ENCODE results near the gene GGTLC2.
"Not testable (repeated sequence)": the region's sequence is repeated elsewhere in the genome, so short reads cannot be mapped to it uniquely, and the experiment has no call there.

GGTLC2 gene

DNA sequence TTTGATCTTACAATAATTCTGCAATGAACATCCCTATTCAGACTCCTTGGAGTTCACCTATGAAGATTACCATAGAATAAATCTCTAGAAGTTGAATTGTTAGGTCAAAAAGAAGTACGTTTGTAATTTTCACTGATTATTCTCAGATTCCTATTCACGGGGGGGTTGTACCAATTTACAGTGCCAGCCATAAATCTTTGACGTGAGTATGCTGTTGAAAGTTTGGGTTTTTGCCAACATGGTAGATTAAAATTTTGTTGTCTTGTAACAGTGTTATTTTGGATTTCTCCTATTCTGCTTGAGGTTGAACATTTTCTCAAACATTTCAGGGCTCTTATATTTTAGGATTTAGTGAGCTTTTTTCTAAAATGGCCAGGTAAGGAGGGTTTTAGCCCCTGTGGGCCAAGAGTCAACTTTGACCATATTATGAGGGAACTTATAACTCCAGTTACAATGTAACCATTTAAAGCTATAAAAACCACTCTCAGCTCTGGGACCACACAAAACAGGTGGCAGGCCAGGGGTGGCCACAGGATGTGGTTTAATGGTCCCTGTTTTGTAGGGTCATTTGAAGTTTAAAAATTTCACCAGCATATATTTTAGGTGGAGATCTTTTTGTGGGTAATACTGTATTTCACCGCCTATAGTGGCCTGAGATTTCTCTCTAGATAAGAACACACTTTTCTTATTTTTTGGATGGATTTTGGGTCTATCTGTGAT, 25.8 kb downstream of the GGTLC2 start:
- DNase-seq = no peak

DNA sequence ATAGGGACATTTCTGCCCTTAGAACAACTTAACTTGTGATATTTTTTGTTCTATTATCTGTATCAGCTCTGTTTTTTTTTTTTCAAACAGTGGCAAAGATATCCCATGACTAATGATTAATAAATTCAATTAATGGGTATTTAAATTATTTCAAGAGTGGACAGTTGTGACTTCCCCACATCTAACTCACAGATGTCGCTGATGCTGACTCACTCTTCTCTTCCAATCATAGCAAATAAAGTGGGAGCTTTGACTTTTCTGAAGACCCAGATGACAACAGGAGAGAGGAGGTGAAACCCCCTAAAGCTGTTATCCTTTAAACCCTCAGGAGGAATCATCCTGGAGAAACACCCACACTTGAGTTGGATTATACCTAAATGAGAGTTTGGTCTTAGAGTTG, 27.1 kb downstream of the GGTLC2 start:
- DNase-seq = no peak

DNA sequence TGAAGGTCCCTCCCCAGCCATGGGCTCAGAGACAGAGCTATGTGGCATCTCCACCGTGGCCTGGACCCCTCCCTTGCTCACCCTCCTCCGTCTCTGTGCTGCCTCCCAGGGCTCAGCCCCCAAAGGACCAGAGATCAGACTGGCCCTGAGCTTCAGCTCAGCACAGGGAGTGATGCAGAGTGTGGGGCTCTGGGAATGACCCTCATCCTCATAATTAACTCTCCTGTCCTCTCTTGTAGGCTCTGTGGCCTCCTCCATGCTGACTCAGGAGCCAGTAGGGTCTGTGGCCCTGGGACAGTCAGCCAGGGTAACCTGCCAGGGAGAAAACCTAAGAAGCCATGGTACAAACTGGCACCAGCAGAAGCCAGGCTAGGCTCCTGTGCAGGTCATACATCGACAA, 28.7 kb downstream of the GGTLC2 start:
- DNase-seq = no peak

DNA sequence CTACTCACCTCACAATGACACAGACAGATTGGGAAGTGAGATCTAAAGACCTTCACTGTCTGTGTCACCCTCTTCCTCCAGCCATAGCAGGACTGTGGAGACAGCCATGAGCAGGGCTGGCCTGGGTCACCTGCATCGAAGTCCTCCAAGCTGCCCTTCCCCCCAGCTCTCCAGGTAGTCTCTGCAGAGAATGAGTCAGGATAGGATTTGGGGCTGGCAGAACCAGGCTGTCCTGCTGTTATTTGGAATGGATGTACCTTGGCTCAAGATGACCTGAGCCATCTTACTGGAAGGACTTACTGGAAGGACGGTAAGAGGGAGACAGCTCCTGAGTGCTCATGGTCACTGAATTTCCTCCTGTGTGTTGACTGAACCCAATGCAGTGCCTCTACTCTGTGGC, 29.2 kb downstream of the GGTLC2 start:
- no peak for DNase-seq

DNA sequence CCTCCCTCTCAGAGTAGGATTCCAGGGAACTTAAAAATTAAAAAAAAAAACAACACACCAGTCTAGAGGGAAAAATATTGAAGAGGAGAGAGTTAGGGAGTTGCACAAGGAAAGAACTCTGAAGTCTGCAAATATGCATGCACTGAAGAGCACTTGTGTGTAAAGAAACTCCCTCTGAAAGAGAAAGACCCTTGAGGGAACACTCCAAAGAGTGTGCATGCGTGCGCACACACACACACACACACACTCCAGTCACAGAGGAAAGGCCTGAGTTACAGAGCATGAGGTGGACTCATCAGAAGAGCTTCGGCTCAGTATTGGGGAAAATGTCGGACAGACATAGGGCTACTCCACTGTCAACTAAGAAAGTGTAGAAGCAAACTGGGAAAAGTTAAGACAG, 30.1 kb downstream of the GGTLC2 start:
- DNase-seq = no peak

DNA sequence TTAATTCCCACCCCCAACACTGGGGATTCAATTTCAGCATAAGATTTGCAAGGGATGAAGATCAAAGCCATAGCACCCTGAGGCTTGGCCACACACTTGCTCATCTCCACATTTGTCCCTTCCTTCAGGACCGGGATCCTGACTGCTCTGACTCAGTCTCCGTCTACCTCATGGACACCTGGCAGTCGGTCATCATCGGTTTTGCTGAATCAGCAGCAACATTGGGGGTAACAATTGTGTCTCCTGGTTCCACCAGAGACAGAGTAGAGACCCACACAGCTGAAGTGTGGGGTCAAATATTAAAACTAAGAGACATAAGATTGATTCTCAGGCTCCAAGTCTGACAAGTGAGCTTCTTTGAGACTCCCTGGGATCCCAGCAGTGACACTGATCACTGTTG, 34.6 kb downstream of the GGTLC2 start:
- DNase-seq = no peak

DNA sequence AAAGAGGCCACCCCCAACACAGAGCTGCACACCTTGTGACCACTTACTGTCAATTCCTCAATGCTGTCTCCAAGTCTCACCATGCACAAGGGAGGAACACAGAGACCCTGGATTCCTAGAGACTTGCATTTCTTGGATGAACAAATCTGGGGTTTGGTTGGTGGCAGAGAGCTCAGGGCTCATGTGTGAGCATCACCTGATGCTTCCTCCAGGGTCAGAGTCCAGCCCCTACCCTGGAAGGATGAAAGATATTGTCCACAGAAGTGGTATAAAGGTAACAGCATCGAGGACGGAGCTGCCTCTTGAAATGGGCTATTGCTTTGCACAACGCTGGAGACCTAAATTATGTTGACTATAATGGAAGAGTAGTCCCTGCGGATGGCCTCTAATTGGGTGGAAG, 36.0 kb downstream of the GGTLC2 start:
- no peak for DNase-seq

DNA sequence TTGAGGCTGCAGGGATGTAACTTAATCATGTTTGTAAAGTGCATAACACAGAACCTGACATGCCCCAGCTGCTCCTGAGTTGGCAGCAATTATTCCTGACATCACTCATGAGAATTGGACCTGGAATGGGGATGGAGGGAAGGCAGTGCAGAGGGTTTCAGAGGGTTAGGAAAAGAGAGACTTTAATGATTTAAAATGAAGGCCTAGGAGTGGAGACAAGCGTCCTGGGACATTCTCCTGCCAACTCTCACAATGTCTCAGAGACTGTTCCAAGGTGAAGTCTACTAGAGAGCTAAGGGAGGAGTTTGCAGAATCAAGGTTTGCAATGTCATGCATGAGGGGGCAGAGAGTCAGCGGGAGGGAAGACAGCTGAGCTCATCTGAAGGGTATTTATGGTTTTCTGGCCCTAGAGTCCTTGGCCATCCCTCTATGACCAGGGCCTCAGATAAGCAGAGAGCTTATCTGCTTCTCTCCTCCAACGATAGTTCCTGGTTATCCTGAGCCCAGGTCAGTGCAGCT, 36.9 kb downstream of the GGTLC2 start:
- no peak for DNase-seq

DNA sequence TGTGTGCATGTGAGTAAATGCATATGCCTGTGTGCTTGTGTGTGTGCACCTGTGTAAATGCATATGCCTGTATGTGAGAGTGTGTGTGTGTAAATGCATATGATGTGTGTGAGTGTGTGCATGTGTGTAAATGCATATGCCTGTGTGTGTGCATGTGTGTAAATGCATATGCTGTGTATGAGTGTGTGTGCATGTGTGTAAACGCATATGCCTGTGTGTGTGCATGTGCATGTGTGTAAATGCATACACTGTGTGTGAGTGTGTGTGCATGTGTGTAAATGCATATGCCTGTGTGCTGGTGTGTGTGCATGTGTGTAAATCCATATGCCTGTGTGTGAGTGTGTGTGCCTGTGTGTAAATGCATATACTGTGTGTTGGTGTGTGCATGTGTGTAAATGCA, 37.8 kb downstream of the GGTLC2 start:
- no peak for DNase-seq

DNA sequence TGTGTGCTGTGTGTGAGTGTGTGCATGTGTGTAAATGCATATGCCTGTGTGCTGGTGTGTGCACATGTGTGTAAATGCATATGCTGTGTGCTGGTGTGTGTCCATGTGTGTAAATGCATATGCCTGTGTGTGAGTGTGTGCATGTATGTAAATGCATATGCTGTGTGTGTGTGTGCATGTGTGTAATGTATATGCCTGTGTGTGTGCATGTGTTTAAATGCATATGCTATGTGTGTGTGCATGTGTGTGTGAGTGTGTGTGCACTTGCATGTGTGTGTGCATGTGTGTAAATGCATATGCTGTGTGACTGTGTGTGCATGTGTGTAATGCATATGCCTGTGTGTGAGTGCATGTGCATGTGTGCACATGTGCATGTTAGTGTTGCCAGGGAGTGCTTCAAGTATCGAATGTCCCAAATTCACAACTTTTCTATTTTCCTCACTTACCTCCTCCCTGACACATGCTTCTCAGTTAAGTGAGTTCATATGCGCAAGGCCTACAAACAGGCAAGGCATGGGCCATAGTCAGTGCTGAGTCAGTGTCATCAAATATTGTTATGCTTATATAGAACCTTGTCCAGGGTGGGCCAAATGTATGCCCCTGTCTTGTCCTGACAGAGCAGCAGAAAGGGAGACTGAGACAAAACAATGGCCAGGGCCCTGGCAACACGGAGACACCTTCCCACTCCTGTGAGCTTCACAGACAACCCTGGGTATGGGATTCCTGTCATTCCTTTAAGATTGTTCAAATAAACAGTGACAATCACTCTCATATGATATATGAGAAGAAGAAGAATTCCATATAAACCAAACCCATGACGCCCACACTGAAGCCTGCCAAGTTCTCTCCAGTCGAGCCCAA, 38.6 kb downstream of the GGTLC2 start:
- DNase-seq = no peak

DNA sequence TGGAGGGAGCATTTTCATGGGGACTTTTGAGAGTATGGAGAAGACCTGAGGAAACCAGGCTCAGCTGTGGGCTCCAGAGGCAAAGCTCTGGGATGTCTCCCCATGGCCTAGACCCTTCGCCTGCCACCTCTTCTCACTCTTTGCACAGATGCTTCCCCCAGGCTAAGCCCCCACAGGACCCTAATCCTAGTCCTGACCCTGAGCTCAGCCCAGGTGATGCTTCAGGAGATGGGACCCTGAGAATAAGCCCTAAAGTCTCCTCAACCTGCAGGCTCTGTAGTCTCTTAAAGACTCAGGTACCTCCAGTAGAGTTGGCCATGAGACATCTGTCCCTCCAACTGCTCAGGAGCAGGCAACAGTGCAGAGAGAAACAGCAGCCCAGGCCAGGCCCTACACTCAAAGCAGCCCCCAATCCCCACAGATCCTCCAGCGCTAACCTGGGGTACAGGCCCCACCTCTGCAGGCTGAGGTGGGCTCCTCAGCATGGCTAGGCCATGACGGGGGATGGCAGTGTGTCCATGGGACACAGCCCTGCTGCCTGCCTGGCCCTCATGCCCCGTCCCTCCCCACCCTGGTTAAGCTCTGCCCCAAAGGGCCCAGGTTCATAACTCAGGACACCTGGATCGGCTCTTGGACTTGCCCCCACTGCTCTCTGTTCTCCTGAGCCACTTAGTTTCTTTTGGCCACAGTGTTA, 39.4 kb downstream of the GGTLC2 start:
- DNase-seq = no peak

DNA sequence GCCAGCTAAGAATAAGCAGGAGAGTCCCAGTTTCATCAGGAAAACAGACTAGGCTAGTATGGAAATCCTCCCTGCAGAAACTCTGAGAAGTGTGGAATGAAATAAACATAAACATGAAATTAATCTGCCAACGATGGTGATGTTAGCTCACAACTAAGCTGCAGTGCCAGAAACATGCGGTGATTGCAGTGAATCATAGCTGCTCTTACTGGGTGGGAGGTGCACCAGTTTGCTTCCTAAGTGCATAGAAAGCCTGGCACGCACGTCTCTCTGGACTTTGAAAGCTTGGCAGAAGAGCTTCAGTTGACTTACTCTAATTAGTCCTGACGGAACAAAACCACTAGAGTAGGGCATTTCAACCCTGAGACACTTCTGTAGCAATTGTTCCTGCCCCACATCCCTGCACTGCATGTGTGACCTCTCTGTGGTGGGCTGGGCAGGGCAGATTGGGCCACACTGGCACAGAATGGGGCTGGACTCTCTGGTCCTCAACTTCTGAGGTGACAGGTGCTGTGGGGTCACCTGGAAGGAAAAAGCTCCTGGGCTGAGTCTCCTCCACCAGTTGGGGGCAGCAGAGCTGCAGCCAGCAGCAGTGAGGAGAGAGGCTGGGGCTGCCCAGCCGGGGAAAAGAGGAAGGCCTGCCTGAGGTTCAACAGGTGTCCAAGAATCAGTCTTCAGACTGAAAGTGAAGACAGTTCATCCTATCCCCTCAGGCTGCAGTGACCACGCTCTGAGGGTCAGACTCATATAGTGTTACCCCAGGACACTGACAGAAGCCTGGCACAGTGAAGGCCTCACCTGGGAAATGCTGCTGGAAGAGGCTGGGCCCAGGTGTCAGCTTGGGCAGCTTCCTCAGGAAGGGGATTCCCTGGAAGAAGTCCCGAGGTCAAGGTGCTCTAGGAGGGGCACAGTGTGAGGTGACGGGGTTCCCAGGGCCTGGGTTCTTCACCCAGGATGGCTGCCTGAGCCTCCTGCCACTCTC, 40.5 kb downstream of the GGTLC2 start:
- DNase-seq = no peak

DNA sequence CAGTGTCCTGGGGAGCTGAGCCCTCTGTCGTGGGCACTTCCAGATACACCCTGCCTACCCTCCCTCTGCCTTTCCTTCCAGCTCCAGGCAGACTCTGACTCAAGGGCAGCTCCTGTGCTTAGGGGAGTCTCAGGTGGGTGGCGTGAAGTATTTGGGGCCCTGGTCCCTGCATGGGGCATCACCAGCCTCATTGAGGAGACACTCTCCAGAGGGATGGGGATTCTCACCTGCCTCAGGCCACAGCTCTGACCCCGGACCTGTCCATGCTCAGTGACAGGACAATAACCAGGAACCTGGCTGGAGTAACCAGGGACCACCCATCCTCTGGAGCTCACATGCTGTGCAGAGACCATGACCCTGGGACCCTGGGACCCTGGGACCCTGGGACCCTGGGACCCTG, 41.2 kb downstream of the GGTLC2 start:
- no peak for DNase-seq

DNA sequence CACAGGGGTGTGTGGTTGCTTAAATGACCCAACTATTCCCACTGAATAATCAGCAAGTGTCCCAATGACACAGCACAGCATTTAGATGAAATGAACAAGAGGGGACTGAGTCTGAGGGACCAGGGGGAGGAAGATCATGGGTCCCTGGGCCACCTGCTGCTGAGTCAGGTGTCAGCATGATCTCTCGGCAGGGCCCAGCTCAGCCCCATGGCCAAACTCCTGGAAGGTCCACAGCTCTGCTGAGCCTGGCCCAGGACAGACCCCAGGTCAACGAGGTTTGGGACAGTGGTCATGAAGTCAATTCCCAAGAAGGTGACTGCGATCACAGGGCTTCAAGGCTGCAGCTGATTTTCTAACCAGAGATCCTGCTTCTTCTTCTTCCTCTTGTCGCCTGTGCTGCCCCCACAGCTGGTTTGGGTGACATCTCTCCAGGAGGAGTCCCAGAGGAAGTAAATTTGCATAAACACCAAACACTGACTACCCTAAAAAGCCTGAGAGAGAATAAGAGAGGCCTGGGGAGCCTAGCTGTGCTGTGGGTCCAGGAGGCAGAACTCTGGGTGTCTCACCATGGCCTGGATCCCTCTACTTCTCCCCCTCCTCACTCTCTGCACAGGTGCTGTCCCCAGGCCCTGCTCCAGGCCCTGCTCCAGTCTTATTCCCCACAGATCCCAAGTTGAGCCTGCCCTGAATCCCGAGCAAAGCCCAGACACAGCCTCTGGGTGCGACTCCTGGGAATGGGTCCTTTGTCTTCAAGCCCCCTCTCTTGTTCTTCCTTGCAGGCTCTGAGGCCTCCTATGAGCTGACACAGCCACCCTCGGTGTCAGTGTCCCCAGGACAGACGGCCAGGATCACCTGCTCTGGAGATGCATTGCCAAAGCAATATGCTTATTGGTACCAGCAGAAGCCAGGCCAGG, 42.0 kb downstream of the GGTLC2 start:
- DNase-seq = not testable (repeated sequence)

DNA sequence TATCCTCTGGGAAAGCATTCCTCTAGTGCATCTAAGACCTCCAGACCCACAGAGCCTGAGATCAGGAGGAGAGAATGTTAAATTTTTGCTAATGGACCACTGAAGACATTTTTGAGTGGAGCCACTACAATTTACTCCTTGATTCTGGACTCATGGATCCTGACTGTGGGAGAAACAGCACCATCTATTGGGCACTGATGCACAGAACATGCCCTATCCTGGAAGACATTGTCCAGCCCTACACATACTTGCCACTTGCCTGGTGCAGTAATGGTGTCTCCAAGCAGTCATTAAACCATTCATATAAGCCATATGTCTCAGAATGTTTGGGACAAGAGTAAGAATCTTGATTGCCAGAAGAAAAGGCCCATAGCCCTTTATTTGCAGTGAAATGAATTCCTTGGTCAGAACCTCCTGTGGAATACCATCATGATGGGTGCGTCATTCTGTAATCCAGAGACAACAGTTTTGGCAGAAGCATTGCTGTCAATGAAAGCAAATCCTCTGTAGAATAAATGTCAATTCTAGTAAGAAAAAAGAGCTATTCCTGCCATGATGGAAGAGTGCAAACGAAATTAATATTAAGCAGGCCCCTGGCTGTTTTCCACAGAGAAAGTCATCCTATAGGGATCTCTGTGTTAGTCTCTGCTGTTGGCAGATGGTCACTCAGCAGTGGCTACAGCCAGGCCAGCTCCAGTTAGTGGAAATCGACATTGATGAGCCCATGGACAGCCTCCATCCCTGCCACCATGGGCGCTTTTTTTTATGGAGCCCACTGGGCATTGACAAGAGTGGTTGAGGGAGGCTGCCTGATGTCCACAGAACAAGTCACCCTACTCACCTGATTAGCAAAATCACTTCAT, 43.5 kb downstream of the GGTLC2 start:
- DNase-seq = peak; percentile 29

DNA sequence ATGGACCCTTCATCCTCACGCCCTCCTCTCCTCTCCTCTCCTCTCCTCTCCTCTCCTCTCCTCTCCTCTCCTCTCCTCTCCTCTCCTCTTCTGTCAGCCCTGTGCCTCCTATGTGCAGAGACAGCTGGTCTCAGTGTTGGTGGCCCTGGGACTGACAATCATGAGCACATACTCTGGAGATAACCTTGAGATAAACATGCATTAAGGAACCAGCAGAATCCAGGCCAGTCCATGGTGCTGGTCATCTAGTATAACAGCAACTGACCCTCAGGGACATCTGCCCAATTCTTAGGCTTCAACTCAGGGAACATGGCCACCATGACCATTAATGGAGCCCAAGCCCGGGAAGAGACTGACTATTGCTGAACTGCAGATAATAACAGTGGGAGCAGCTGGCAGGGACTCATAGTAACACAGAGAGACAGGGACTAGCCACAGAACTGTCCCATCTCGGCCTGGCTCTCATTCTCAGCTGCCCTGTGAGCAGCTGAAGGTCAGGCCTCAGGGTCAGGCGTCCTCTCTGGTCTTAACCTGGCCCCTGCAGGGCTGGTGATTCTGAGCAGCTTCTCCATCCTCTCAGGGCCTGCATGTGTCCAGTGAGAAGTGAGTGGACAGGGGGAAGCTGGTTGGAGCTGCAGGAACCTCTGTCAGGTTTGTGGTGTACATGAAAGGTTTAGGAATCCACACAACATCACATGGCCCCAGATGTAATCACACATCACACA, 45.4 kb downstream of the GGTLC2 start:
- DNase-seq = no peak

DNA sequence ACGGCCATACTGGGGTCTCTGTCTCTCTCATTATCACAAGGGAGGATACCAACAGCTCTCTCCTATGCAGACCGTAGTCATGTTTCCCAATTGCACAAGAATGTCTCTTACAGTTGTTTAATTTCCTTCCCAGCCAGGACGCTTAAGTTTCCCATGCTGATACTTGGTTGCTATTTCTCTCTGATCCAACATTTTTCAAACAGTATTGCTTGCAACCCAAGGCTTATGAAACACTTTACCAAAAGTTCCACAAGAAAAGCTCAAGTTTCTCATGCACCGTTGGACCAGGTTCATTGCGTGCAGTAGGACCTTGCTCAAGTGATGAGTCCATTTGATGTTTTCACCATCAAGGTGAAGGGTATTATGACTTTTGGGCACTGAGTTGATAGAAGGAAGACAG, 46.6 kb downstream of the GGTLC2 start:
- no peak for DNase-seq

DNA sequence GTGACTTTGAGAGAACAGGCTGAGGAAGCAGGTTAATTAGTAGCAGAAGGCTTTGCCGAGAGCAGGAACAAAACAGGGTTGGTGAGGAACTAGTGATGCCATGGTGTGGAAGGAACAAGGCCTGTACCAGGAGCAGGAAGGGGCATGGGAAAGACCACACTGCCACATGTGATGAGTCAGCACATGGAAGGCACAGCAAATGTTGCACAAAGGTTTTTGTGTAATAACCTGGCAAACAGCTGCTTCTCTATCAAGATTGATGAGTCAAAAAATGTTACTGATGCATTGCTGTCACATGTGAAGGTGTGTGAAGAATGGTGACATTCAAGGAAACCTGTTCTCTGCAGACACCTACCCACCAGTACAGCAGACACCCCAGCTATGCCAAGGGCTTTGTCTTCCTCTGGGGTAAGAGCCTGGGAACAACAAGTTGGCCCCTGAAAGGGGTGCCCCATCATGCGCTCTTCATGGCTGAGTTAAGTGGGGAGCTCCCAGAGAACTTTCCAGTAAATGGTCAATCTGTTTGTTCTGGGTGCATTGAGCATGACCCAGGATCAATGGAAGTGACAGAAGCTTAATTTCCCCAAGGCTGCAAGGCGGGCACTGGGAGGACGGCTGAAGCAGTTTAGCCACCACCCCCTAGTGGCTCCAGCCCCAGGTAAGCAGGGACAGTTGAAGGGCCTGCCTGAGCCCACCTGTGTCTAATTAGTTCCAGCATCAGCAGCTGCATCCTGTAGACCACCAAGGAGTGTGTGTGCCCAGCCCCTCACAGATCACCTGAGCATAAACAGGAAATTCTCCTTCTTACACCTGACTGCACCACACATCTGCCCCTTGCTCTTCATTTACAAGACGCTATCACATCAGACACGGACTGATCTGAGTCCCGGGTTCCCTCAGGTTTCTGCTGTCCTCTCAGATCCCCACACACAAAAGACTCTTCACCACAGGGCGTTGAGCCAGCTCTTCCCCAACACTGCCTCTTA, 47.6 kb downstream of the GGTLC2 start:
- no peak for DNase-seq
